ENCODE data around the gene SLC12A3. TPM values are rescaled to one million over a fixed set of nuclear protein-coding genes. Genes with fewer than 3 reads are reported as not detected.
A peak's percentile ranks its signal among the peaks of the same experiment; 100 is the strongest.

SLC12A3 gene
- total RNA-seq, 1 experiment from 2014 or later, result 0.11 TPM

DNA sequence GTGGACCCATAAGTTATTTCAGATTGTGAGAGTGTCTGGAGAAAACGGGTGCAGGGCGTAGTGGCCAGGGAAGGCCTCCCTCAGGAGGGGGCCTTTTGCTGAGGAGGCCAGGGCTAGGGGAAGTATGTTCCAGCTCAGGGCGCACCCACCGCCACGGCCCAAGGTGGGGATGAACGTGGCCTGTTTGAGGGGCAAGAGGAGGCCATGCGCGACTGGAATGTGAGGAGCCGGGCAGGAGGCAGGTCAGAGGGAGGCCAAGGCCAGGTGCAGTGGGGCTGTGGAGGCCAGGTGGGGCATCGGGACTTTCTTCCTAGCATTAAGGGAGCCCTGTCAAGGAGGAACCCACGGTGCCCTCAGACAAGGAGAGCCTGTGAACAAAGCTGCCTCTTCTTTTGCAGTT is 26.7 kb downstream of the SLC12A3 start:
- no peak for DNase-seq (ENCODE audit: low read depth)

DNA sequence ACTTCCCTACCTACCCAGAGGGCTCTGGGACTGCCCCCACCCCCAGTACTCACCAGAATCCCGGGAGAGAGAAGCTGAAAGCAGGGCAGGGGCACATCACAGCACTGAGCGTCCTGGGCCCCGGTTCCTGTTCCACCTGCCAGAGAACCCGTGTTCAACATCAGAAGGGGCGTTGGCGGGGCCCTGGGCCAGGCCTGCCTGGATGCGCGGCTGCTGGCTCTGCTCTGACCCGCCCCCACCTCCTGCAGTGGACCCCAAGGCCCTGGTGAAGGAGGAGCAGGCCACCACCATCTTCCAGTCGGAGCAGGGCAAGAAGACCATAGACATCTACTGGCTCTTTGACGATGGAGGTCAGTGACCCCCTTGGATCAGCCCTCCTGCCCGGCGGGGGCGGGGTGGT is 27.7 kb downstream of the SLC12A3 start:
- DNase-seq (ENCODE audit: low read depth), result no peak

DNA sequence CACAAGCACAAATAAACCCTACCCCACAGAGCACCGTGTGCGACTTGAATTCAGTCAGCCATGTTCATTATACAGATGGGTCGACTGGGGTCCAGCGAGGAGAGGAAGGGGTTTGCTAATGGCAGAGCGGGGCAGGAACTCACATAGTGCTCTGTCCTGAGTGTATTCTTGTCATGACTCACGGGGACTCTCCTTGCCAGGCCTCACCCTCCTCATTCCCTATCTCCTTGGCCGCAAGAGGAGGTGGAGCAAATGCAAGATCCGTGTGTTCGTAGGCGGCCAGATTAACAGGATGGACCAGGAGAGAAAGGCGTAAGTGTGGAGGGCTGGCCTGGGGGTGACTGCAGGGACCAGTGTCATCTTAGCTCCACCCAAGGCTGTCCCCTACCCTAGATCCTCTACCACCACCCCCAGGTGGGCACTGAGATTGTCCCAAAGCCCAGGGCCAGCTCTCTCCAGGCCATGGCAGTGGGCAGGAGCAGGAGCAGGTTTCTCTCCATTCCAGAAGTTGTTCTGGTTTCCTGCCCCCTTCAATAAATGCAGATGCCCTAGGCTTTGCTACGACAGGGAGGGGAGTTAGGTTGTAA is 29.4 kb downstream of the SLC12A3 start:
- no peak for DNase-seq (ENCODE audit: low read depth)

DNA sequence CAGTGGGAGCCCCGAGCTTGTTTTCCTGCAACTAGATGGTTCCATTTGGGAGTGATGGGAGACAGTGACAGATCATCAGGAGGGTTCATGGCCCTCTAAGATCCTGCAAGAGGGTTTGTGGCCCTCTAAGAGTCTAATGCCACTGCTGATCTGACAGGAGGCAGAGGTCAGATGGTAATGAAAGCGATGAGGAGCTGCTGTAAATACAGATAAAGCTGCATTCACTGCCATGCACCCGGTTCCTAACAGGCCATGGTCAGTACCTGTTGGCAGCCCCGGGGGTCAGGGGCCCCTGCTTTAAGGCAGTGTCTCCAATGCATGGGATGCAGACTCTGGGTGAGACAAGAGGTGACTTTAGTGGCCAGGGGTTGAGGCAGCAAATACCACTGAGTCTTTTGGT is 30.8 kb downstream of the SLC12A3 start:
- no peak for DNase-seq (ENCODE audit: low read depth)

DNA sequence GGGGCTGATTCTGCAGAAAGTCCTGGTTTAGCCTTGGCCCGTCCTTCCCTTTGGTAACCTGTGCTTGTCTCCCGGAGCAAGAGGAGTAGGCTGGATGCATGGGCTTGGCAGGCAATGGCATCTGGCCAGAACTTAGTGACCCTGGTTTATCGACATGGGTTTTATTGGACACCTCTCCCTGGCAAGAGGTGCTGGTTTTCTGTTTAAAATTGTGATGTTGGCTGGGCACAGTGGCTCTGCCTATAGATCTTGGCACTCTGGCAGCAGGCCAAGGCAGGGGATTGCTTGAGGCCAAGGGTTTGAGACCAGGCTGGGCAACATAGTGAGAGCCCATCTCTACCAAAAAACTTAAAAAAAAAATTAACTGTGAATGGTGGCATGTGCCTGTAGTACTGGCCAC is 31.2 kb downstream of the SLC12A3 start:
- no peak for DNase-seq (ENCODE audit: low read depth)

DNA sequence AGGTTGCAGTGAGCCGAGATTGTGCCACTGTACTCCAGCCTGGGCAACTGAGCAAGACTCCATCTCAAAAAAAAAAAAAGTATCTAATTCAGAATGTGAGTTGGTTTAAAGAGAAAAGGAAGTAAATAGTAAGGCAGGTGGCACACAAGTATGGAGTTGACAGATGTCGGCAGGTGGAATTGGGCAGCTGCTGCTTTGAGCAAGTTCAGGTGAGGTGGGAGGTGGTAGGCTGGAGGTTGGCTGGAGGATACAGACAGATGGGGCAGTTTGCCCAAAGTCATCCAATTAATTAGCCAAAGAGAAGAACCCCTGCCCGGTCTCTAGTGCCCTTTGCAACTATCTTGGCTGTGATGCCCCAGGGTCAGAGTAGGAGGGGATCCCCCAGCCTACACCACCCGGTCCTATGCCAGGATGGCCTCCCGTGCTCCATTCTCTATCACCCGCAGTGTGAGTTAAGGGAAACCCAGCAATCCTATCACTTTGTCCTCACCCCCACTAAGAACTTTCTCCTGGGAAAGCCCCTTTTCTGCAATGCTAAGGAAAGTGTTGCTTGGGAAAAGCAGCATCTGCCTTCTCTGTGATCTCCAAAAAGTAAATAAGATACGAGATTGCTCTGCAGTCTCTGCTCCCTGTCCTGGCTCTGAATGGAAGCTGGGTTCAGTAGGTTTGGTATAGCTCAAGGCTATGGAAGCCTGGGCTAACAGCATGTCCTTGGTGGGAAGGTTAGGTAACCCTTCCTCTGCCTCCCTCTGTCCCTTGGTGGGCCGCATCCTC is 32.2 kb downstream of the SLC12A3 start:
- DNase-seq (ENCODE audit: low read depth), result no peak

DNA sequence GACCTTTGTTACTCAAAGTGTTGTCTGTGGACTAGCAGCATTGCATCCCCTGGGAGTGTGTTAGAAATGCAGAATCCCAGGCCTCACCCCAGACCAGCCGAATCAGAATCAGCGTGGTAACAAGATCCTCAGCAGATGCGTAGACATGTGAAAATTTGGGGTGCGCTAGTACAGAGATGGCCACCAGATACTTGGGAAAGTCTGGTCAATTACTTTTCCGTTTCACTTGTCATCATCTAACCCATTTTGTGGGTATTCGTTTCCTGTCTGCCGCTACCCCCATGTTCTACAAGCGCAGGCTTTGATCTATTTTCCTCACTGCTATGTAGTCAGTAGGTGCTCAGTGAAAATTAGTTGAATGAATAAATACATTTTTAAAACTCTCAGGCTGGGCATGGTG is 33.8 kb downstream of the SLC12A3 start:
- DNase-seq (ENCODE audit: low read depth), result no peak

DNA sequence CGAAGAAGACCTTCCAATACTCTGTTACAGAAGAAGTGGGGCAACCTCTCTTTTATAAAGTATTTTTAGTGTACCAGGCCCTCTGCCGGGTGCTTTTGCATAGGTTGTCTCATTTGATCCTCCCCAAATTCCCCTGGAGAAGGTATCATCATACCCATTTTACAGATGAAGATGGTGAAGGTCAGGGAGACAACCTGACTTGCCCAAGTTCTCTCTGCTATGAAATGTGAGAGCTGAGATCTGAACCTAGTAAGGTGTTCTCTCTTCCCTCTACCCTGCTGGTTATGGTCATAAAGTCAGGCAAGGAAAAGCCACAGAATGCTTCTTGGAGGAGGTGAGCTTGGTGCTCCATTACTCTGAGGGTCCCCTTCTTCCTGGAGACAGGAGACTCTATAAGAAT is 38.9 kb downstream of the SLC12A3 start:
- no peak for DNase-seq (ENCODE audit: low read depth)

DNA sequence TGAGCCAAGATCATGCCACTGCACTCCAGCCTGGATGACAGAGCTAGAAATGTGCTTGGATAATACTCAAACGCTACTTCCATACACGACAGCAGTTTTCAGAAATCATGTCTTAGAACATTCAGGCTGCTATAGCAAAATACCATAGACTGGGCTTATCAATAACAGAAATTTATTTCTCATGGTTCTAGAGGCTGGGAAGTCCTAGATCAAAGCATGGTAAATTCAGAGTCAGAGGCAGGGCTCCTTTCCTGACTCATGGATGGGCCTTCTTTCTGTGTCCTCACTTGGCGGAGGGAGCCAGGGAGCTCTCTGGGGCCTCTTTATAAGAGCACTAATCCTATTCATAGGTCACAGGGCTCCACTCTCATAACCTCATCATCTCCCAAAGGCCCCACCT is 42.4 kb downstream of the SLC12A3 start:
- no peak for DNase-seq (ENCODE audit: low read depth)

DNA sequence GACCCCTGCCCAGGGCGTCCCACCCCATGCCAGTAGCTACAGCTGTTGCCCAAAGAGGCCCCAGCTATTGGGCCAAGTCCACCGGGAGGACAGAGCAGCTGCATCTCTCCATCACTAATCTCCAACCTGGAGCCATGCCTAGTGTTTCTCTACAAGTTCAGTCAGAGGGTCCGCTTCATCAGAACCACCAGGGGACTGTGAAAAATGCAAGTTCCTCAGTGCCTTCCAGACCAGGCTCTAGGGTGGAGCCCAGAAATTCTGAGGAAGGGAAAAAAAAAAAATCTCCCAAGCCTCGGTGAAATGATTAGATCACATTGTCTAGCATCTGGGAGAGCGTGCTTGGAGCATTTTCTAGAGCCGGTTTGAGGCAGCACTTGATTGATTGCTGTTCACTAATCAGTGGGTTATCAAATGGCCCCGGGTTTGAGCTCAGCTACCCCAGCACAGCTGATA is 44.5 kb downstream of the SLC12A3 start:
- peak; percentile 85 for DNase-seq (ENCODE audit: low read depth)

DNA sequence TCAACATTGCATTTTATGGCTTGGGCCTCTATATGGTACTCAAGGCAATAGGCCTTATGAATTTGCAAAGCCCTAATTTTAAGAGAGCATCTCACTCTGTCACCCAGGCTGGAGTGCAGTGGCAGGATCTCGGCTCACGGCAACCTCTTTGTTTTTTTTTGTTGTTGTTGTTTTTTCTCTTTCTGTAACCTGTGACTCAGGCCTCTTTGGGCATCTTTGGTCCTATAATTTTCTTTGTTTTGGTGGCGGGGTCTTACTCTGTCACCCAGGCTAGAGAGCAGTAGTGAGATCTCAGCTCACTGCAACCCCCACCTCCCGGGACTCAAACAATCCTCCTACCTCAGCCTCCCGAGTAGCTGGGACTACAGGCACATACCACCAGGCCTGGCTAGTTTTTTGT is 45.1 kb downstream of the SLC12A3 start:
- DNase-seq (ENCODE audit: low read depth), result peak; percentile 52

DNA sequence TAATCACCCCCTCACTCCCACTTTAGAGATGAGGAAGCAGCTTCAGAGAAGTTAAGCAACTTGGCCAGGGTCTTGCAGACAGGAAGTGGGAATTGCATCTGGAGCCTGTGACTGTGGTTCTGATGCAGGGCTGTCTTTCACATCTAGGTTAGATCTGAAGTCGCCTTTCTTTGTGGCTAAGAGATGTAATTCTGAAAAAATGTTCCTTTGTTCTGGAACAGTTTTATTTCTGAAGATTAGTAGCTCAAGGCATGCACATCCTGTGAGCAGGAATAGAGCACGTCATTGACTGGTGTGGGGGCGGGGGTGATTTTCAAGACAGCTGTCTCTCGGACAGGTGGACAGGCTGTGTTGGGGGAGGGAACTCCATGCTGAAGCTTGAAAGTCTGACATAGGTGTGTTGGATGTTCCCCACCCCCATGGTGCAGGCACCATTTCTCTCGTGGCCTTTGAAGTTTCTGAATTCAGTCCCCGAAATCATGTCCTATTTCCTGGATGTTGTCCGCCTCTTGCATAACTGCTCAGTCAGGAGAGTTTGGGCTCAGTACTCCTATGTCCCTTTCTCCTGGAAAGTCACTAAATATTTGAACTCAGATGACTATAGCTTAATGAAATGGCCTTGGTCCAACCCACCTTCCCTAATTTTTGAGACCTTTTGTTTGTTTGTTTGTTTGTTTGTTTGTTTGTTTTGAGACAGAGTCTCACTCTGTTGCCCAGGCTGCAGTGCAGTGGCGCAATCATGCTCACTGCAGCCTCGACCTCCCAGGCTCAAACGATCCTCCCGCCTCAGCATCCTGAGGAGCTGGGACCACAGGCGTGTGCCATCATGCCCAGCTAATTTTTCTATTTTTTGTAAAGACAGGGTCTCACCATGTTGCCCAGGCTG is 45.9 kb downstream of the SLC12A3 start:
- DNase-seq (ENCODE audit: low read depth), result peak; percentile 96

DNA sequence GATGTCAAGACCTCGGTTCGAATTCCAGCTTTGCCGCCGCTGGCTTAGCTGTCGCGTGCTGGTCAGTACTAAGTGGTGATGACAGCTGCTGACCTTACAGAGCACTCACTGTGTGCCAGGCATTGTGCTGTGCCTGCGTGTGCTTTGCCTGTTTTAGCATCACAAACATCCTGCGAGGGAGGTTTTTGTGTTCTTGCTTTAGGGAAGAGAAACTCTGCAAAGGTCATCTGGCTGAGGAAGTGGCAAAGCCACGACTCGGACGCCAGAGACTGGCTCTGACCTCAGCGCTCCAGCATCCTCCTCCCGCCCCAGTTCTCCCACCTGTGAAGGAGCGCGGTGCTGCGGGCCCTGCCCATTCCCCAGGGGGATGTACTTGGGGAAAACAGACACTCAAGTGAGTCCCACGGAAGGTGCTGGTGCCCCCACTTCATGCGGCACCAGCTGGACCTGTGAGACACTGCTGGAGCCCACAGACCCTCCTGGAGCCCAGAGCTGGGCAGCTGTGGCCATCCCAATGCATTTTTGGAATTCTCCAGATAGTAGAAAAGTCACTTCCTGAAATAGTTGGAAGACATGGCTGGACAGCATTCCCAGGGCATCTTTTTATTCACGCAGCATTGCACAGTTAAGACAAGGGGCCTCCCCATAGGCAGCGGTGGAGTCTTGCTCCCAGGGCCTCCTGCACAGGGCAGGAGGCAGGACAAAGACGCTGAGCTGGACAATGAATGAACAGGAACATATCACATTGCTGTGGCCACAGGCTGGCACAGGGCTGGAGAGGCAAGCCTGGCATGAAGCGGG is 47.0 kb downstream of the SLC12A3 start:
- DNase-seq (ENCODE audit: low read depth), result peak; percentile 87

DNA sequence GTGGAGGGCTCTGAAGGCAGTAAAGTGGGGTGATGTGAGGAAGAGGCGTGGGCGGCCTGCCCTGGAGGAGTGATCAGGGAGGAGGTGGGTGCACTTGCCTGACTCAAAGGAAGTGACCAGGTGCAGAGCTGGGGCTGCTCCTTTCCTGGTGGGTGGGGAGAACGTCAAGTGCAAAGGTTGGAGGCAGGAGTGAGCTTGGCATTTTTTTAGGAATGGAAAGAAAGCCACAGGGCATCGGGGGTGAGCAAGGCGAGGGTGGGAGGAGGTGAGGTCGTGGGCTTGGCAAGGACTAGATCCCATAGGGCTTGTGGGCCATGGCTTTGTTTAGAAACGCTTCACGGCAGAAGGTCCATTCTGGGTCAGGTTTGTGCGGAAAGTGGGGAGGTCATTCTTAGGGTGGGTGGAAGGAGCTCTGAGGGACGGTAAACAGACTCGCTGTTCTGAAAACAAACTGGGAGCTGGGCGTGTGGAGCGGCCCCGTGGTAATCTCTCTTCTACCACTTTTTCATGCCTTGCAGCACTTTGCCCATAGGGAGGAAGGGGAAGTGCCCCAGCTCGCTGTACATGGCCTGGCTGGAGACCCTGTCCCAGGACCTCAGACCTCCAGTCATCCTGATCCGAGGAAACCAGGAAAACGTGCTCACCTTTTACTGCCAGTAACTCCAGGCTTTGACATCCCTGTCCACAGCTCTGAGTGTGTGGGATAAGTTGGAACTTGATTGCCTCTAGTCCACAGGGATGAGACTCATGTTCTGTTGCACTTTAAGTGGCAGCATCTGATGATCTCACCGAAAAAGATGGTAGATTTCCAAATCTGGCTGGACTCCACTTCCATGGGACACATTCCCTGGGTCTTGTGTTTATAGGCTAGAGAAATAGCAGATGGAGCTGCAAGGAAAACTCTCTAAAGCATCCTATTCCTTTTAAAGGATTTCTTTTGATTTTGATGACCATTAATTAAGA is 48.0 kb downstream of the SLC12A3 start:
- DNase-seq (ENCODE audit: low read depth), result peak; percentile 77

DNA sequence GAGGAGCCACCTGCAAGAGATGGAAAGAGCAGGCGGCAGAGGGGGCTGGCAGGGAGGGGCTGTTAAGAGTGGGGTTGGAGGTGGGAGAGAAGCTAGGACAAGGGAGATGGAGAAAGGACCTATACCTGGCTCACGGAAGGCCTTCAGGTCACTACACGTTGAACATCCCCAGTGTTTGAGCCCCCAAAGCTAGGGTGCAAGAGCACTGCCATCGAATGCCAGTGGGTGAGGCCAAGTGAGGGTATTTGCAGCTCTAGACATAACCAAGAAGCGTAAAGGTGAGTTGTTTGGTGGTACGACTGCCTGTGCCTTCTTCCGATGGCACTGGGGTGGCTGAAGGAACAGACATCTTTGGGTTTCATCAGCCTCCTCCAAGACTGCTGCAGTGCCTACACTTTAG is 49.9 kb downstream of the SLC12A3 start:
- DNase-seq (ENCODE audit: low read depth), result no peak

DNA sequence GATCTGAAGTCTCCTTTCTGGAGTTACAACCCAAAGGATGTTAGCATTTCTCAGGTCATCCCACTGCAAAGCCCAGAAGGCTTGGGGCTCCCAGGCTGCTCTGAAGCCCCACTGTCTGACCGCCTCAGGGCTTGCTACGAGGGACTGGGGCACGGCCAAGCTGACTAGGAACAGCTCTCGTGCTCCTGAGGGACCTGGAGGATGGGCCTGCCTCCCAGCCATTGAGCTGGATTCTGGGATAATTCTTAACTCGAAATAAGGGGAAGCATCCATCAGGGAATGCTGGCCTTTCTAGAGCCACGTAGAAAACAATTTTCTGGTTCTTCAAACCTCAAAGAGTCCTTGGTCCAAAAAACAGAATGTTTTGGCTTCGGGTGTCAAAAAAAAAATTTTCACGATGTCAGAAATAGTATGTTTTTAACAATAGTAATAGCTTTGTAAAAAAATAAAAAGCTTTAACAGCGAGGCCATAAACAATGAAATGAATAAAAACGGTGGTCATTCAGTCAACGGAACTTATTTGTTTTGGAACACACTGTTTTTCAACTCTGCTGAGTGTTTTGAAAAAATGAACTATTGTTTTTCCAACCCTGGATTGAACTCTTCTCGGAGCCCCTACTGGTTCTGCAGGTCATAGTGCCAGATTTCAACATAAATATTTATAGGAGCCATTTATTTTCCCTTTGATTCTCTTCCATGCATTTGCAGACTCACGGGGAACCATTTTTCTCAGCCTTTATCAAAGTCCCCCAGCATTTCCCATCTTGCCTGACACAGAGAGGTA is 50.5 kb downstream of the SLC12A3 start:
- peak; percentile 34 for DNase-seq (ENCODE audit: low read depth)

DNA sequence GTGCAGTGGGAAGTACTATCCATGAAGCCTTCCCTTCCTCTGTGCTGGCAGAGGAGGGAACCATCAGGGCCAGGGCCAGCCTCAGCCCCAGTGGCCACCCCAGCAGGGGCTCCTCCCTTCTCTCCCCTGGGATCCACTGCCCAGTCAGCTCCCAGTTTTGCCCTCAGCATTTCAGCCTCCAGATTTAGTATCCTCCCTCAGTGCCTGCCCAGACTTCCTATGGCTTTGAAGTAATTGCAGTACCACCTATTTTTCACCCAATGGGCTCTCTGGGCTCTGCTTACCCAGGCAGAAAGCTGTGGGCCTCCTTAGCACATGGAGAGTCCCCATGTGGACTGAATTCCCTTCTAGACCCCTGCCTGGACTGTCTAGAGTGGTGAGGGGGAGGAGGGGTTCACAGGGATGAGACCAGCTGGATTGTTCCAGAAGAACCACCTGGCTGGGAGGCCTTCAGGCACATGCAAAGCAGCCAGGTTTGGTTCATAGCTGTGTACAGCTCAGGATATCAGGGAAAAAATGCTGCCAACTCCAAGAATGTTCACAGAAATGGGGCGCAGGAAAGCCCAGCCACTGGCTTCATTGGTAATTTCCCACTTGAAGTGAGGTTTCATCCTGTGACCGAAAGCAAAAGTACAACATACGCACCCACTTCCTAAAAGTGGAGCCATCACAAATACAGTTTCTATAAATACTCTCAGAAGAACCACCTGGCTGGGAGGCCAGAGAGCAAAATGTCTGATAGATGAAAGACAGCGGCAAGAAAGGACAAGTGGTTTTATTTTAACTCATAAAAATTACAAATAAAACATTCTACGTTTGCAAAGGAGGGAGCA is 51.8 kb downstream of the SLC12A3 start:
- no peak for DNase-seq (ENCODE audit: low read depth)

DNA sequence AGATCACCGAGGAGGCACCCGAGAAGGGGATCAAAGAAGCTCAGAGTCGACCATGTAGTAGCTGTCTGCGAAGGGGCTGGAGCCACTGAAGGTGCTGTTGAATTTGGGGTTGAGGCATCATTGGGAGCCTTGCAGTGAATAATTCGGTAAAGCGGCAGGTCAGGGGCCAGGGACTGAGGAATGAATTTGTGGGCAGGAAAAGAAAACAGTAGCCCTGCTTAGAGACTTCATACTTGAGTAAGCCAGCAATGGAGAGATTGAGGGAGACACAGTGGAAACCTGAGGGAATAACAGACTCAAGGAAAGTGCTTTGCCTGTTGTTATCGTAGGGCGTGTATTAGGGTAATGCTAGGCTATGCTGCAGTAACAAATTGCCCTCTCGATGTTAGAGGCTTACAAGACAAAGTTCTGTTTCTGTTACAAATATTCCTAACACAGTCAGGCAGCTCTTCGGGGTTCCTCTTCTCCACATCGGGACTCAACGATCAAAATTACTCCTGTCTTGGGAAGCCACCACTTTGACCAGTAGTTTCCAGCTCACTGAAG is 53.5 kb downstream of the SLC12A3 start:
- DNase-seq (ENCODE audit: low read depth), result no peak
